Renal cortical epithelial cell (primary cell): Measurements from ENCODE around the gene EPHA5. TPM values are rescaled to one million over a fixed set of nuclear protein-coding genes. Genes with fewer than 3 reads are reported as not detected.

ENCODE experiments used
- DNase-seq: peaks from one replicate; pipeline ENCODE4 v3.0.0-alpha.2; 2011; ENCODE audit warnings: low read depth
- total RNA-seq: library from RNA; depleted of rRNA; stranded (reverse); fragments of >200 nt; gene quantifications from 2 replicates; pipeline ENCODE4 v1.2.3, GENCODE V29; 2014

The EPHA5 gene
- under 0.01 and 0.70 TPM in 2 replicates for total RNA-seq

GRCh38 chr4:65670331-65671031 is at the start of gene EPHA5:
EPHA5 (minus strand) TSS chr4:65670489; CDS start chr4:65669742, 747 bp downstream.
- peak; percentile 27 for DNase-seq

- no peak for DNase-seq
Observed at GRCh38 chr4:65719635-65720034, 49.3 kb upstream of the EPHA5 start.

GRCh38 chr4:65698631-65699030 is 28.3 kb upstream of the EPHA5 start:
- DNase-seq: no peak

GRCh38 chr4:65696436-65696835 is 26.1 kb upstream of the EPHA5 start:
- no peak for DNase-seq

- no peak for DNase-seq
Observed at GRCh38 chr4:65671372-65671771, 1.1 kb upstream of the EPHA5 start.

- no peak for DNase-seq
Observed at GRCh38 chr4:65670020-65670330, 314 bp downstream of the EPHA5 start.

GRCh38 chr4:65669111-65670019 is 924 bp downstream of the EPHA5 start:
- no peak for DNase-seq

GRCh38 chr4:65668201-65669089 is 1.8 kb downstream of the EPHA5 start:
- DNase-seq: no peak

- no peak for DNase-seq
Observed at GRCh38 chr4:65667506-65668041, 2.7 kb downstream of the EPHA5 start.

- no peak for DNase-seq
Observed at GRCh38 chr4:65665771-65666523, 4.3 kb downstream of the EPHA5 start.

GRCh38 chr4:65661471-65661870 is 8.8 kb downstream of the EPHA5 start:
- no peak for DNase-seq

GRCh38 chr4:65658117-65658516 is 12.2 kb downstream of the EPHA5 start:
- no peak for DNase-seq

GRCh38 chr4:65656008-65656407 is 14.3 kb downstream of the EPHA5 start:
- DNase-seq: no peak

GRCh38 chr4:65654976-65655375 is 15.3 kb downstream of the EPHA5 start:
- DNase-seq: no peak

- no peak for DNase-seq
Observed at GRCh38 chr4:65653740-65654361, 16.4 kb downstream of the EPHA5 start.

- no peak for DNase-seq
Observed at GRCh38 chr4:65651751-65652150, 18.5 kb downstream of the EPHA5 start.

GRCh38 chr4:65651031-65651430 is 19.3 kb downstream of the EPHA5 start:
- no peak for DNase-seq

GRCh38 chr4:65646136-65646535 is 24.2 kb downstream of the EPHA5 start:
- DNase-seq: no peak

GRCh38 chr4:65645185-65645584 is 25.1 kb downstream of the EPHA5 start:
- DNase-seq: no peak

GRCh38 chr4:65635051-65635821 is 35.1 kb downstream of the EPHA5 start:
- peak; percentile 4 for DNase-seq
